NCI-H446 (cell line): ENCODE data around the gene RGS7.

Experiments
- DNase-seq, 2 experiments: peaks; one replicate each; lab custom pipeline; 2025; lab: John Stamatoyannopoulos, UW

The RGS7 gene

GRCh38 chr1:241356519-241357365 is at the start of gene RGS7:
Gene RGS7, minus strand, starts transcription at chr1:241357205.
- DNase-seq = peak in 1 of 2 experiments; percentile 36

- no peak for DNase-seq
Observed at GRCh38 chr1:241406421-241406820, 49.4 kb upstream of the RGS7 start.

- DNase-seq = no peak
Observed at GRCh38 chr1:241401156-241401555, 44.2 kb upstream of the RGS7 start.

GRCh38 chr1:241396747-241397681 is 40.0 kb upstream of the RGS7 start:
- DNase-seq = no peak

GRCh38 chr1:241391926-241392710 is 35.1 kb upstream of the RGS7 start:
- DNase-seq = no peak

GRCh38 chr1:241390526-241390925 is 33.5 kb upstream of the RGS7 start:
- DNase-seq = no peak

- no peak for DNase-seq
Observed at GRCh38 chr1:241389400-241389799, 32.4 kb upstream of the RGS7 start.

- no peak for DNase-seq
Observed at GRCh38 chr1:241387216-241387615, 30.2 kb upstream of the RGS7 start.

- no peak for DNase-seq
Observed at GRCh38 chr1:241376701-241377100, 19.7 kb upstream of the RGS7 start.

- no peak for DNase-seq
Observed at GRCh38 chr1:241375886-241376285, 18.9 kb upstream of the RGS7 start.

- DNase-seq = no peak
Observed at GRCh38 chr1:241366196-241366595, 9.2 kb upstream of the RGS7 start.

GRCh38 chr1:241362350-241362749 is 5.3 kb upstream of the RGS7 start:
- DNase-seq = no peak

- no peak for DNase-seq
Observed at GRCh38 chr1:241357366-241358340, 648 bp upstream of the RGS7 start.

GRCh38 chr1:241356187-241356518 is 852 bp downstream of the RGS7 start:
- no peak for DNase-seq

- DNase-seq = no peak
Observed at GRCh38 chr1:241355311-241356010, 1.5 kb downstream of the RGS7 start.

- no peak for DNase-seq
Observed at GRCh38 chr1:241352401-241352800, 4.6 kb downstream of the RGS7 start.

- no peak for DNase-seq
Observed at GRCh38 chr1:241351841-241352240, 5.2 kb downstream of the RGS7 start.

- DNase-seq = no peak
Observed at GRCh38 chr1:241343956-241344355, 13.0 kb downstream of the RGS7 start.

- no peak for DNase-seq
Observed at GRCh38 chr1:241336335-241336734, 20.7 kb downstream of the RGS7 start.

- DNase-seq = no peak
Observed at GRCh38 chr1:241332987-241333386, 24.0 kb downstream of the RGS7 start.
